Endometrial microvascular endothelial cells (primary cell): ENCODE measurements around the gene RNF217. TPM values are rescaled to one million over a fixed set of nuclear protein-coding genes. Genes with fewer than 3 reads are reported as not detected.

Experiments
- in situ Hi-C: cut with HindIII; loops from 2 replicates; pipeline ENCODE4 v1.10.0; 2017; ENCODE audit warnings: low sequenced_read_pairs, low pct_unique_long_range_greater_than_20kb; ENCODE audit errors: inconsistent ontology term
- total RNA-seq: library from RNA; depleted of rRNA; stranded (reverse); fragments of >200 nt; gene quantifications from one replicate; pipeline ENCODE4 v1.2.3, GENCODE V29; 2015; ENCODE audit errors: inconsistent ontology term

Gene RNF217
- total RNA-seq, 1 donor from 2014 or later = 7.2 TPM

DNA sequence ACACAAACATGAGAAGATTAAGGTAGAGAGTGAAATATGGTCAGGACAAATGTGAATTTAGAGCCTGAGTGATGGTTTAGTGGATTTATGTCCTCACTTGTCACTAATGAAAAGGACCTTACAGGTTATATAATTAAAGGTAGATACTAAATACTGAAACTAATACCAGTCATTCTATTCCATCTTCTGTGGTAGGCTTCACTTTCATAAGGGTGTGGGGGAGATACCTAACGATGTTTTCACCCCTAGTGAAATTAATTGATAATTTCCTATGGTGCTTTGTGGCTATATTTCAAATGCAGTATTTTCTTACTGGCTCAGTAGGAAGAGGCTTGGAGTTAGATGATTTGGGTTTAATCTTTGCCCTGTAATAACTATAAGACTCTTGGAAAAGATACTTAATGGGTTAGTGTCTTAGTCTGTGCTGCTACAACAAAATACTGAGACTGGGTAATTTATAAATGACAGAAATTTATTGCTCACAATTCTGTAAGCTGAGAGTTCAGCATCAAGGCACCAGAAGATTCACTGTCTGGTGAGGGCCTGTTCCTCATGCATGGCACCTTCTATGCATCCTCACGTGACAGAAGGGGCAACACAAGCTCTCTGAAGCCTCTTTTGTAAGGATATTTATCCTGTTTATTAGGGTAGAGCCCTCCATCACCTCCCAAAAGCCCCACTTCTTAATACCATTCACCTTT is 21.3 kb downstream of the RNF217 start:
- in situ Hi-C loops = no loop called here

DNA sequence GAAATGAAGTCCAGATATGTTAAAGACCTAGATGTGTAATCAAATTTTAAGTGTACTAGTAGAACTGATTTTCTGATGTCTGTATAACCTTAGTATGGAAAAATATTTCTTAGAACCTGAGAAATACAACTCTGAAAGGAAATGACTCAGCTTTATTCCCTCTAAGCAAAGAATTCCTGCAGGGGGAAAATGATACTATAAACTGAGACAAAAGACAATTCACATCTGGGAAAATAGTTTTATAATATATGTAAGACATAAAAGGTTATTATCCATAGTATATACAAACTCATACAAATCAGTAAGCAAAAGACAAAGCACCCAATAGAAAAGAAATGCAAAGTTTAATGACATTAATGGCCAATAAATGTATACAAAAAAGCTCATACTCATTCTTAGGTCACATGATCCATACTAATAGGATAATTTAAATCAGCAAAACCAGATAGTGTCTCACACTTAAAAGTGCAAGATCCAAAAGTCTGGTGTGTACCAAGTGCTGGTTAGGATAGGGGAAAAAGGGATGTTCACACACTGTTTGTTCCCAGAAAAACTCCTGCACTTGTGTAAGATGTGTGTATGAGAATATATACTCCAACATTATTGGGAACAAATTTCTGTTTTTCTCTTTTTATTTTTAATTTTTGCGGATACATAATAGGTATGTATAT is 22.6 kb downstream of the RNF217 start:
- in situ Hi-C loops = no loop called here

DNA sequence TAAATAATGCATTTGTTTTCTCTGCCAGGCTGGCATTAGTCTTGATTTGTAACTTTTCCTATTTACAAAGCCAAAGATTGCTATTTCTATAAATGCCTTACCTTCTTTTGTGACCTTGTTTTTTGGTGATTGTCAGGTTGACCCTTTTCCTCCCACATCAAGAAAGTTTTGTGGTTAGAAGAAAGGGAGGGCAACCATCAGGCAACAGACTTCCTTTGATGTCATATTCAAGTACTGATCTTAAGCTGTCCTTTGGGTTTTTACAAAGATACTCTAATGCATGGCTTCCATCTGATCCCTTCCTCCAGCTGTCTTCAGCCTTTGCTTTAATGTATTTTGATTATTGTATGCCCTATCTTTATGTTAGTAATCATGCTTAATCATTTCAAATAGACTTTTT is 23.9 kb downstream of the RNF217 start:
- in situ Hi-C loops = no loop called here

DNA sequence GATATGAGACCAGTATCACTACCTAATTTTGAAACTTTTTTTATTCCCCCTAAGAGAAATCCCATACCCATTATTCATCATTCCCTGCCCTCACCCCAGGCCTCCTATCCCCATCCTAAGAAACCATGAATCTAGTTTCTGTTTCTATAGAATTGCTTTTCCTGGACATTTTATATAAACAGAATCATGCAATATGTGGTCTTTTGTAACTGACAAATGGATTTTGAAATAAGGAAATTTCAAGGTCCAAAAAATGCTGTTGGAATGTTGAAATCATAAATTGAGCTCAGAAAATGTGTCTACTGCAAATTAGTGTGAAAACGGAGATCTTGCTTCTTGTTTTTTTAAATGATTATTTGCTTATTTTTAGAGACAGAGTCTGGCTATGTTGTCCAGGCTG is 25.1 kb downstream of the RNF217 start:
- in situ Hi-C loops = no loop called here

DNA sequence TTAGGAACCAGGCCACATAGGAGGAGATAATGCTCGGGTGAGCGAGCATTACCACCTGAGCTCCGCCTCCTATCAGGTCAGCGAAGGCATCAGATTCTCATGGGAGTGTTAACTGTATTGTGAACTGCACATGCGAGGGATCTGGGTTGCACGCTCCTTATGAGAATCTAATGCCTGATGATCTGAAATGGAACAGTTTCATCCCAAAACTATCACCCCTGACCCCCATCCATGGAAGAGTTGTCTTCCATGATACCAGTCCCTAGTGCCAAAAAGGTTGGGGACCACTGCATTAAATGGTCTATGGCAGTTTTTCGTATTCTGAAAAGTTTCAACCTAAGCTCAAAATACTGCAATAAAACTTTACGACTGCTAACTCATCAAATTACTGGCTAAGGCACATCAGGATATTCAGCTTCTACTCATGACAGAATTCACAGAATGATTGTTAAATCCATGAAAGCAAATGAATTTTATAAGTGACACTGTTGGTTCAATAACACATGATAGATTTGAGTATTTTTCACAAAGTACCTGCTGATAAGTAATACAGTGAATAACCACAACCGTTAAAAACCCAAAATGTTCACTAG is 25.9 kb downstream of the RNF217 start:
- in situ Hi-C loops = no loop called here

DNA sequence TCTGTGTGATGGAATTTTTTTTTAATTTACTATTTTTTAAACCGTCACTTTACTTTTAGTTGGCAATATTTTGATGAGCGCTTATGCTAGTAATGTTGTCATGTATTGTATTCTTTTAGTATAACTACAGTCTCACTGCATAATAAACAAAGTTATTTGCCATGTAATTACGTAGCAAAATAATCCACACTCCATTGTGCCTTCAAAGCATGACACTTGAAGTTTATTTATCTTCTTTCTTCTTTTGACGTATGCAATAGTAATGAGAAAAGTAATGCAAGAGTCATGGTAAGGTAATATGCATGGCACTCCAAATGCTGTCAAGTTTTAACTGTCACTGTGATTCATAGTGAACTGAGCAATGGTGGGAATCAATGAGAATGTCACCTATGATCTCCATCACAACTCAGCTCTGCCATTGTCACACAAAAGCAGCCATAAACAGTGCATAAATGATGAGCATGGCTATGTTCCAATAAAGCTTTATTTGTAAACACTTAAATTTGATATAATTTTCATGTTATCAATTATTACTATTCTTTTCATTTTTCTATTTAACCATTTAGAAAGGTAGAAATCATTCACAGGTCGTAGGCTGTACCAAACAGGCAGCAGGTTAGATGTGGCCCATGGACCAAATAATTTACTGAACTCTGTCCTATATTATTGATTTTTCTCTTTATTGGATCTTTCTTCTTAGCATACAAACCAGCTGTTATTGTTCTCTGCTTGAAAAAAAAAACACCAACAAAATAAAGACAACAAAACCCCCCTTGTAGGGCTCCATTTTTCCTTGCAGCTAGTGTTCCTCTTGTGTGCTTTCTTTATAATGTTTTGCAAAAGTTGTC is 27.1 kb downstream of the RNF217 start:
- in situ Hi-C loops = no loop called here

DNA sequence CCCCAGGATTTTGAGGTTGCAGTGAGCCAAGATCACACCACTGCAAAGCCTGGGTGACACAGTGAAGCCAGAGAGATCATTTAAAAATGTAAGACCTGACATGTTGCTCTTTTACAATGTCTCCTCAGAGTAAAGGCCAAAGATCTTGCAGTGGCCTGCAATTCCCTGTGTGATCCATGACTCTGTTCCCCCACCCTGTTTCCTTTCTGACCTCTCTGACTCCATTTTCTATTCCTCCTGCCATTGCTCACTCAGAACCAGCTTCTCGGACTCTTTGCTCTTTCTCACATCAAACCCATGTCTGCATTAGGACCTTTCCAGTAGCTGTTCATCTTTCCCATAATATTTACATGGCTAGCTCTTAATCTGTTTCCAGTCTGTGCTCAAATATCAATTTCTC is 28.8 kb downstream of the RNF217 start:
- in situ Hi-C loops = no loop called here

DNA sequence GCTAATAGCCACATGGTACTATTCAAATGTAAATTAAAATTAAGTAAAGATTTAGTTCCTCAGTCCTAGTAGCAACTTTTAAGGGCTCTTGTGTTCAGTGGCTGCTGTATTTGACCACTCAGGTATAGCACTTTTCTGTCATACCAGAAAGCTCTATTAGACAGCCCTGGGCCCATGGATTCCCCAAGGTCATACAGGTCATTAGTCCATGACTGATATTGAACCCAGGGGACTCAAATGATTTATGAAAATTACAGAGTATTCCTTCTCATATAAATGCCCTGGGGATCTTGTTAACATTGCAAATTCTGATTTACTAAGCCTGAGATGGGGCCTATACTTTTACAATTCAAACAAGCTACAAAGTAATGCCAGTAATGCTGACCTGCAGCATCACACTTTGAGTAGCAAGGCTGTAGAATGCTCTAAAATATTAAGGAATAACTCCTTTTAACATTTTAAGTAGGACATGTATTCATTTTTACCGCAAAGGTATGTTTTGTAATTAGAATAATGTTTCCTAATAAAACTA is 29.6 kb downstream of the RNF217 start:
- in situ Hi-C loops = no loop called here

DNA sequence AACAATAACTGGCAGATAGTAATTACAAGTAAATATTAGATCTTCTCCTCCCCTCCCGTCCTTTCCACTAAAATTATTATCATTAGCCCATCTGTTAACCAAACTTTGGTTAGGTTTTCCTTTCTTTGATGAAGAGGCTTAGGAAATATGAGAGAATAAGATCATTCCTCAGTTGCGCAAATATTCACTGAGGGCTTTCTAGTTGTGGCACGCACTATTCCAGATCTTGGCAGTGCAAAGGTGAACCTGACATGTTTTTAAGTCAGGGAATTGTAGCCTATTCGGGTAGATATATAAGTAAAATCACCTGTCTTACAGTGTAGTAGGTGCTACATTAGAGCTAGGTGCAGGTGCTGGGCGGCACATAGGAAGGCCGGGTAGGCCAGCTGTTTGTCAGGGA is 31.1 kb downstream of the RNF217 start:
- in situ Hi-C loops = no loop called here

DNA sequence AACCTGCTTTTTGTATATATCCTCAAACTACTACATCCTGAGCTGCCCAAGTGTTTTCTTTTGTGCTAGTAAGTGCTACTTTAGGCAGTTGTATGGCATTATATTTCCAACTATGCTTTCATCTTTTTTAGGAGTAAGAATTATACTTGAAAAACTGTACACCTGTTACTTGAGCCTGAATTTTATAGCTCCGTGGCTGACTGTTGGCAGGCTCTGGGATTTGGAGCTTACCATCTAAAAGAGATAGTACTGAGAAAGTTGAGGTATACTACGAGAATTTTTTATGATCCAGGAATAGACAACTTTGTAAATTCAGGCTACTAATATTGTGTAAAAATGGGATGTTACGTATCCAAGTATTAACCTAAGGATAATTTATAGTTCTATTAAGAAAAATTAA is 32.4 kb downstream of the RNF217 start:
- in situ Hi-C loops = no loop called here

DNA sequence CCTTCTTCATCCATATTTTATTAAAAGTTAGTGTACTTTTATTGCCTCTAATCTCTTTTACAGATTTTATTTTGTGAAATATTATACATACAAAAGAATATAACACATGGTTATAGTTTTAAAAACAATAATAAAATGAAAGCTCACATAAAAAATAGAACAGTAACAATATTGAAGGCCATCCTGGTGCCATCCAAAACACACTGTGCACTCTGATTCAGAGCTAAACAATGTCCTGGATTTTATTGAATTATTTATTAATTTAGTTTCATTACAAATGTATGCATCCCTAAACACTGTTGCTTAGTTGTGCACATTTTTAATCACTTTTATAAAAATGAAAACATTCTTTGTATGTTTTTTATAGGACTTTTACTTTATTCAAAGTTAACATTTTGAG is 32.9 kb downstream of the RNF217 start:
- in situ Hi-C loops = no loop called here

DNA sequence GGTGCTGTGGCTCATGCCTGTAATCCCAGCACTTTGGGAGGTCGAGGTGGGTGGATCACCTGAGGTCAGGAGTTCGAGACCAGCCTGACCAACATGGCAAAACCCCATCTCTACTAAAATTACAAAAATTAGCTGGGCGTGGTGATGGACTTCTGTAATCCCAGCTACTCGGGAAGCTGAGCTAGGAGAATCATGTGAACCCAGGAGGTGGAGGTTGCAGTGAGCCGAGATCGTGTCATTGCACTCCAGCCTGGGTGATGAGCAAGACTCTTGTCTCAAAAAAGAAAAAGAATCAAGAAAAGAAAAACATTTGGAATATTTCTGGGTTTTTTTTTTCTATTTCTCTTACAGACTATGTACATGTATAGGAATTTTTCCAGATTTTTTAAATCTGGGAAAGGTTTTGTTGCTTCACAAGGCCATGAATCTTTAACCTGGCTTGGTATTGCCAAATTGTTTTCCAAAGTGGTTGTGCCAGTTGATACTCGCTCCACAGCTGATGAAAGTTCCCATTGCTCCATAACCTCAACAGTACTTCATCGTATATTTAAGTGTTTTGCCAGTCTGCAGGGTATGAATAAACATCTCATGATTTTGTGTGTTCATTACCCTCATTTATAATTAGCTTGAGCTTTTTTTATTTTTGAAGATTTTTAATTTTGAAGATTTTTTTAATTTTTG is 33.5 kb downstream of the RNF217 start:
- in situ Hi-C loops = no loop called here

DNA sequence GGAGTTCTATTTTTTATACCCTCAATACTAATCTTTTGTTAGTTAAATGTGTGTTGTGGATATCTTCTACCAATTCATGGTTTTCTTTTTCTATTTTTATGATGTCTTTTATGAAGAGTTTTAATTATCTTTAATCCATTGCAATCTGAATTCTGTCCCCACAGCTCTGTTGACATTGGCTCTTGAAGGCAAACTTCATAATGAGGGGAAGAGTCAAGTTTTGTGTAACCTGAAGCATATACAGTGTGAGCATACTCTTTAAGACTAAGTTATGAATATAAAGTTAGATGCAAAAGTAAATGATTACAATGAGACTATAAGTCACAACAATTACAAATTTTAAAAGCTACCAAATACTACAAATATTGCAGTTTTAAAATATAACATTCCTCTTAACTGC is 34.2 kb downstream of the RNF217 start:
- in situ Hi-C loops = no loop called here

DNA sequence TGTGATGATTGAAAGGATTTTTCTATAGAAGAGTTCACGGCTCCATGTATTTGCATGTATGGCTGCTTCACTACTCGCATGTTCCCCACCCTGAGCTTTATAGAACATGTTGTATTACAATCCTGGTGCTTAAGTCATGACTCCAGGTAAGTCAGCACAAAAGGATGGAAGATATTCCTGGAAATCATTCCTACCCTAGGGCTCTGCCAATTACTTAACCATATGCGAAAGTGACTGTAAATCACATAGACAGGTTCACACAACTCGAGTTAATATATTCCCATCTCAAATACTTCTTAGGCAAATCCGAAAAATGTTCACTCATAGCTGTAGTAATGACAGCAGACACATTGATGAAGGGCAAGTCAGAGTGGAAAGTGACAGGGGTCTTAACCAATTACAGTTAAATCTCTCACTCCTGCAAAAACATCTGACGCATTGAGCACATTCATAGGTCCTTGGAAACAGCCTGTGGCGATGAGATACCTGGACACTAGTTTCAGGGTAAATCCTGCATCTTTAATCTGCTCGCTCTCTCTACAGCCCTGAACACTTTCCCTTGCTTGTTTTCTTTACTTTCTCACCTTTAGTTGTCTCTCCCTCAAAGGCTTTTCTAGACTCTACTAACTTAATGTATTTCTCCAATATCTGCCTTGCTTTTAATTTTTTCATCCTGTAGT is 35.1 kb downstream of the RNF217 start:
- in situ Hi-C loops = no loop called here

DNA sequence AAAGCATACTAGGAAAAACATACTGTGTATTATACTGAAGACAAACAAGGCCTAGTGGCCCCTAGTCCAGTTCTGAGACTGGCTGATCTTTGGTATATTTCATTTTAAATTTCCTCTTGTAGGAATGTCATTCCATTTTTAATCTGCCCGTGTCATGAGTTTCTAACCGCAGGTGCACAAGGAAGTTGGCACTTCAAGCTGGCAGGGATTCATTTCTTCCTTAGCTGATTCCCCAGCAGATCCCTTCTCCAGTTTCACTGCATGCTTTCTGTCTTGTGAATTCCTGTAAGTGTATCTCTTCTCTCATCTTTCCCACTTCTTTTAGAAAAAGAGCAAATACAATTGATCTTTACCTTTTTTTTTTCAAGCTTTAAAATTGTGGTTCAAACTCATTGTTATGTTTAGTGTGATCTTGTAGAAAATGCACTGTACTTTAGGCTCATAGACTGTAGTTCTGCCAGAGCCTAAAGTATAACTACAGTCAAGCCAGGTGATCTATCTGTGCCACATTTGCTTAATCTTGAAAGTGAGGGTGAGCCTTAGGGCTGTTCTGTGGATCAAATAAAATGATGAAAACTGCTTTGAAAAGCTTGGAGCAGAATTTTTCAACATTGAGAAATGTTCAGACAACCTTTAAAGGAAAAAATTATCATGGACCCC is 37.0 kb downstream of the RNF217 start:
- in situ Hi-C loops = no loop called here

DNA sequence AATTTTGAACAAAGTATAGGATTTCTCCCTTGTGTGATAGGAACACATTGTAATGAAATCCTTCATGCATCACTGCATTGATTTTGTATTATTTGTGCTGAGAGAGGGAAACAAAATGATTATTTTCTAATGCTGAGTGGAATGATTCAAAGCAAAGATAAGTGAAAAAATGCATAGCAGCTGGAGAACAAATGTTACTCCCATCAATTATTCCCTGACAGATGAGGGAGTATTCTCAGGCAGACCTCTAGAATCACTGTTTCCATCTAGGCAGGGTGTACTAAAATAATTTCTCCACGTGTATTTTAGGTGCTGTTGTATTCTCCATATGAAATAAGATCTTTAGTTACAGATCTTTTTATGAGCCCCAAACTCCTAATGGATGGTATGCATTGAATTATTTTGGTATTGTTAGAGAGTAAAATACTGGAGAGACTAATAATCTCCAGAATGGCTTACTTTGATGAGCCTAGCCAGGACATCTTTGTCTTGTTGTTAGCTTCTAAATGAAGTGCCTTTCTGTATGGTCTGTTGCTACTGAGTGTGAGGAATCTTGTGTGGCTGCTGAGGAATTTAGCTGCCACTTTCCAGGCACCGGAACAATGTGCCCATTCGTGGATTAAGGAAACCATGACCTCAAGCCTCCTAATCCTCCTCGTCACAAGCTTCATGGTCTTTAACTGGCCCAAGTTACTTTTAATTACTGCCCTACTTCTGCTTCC is 39.6 kb downstream of the RNF217 start:
- in situ Hi-C loops = no loop called here

DNA sequence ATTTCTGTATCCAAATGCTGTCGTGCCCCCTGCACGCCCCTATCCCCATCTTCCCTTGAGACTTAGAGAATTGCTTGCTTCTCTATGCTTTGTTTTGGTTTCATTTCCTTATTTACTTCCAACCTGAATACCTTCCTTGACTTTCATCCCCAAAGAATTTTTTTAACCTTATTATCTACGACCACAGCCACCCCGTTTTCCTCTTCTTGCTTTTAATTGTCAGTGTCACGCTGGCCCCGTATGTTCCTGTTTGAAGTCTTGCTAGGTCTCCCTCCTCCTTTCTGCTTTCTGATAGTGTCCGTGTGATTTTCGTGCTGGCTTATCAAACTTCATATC is 40.1 kb downstream of the RNF217 start:
- in situ Hi-C loops = no loop called here
